Hindlimb muscle (tissue), 1 donor: ENCODE measurements around the gene FAM81A. TPM values are rescaled to one million over a fixed set of nuclear protein-coding genes. Genes with fewer than 3 reads are reported as not detected.

Experiments
- DNase-seq: peaks from one replicate; pipeline ENCODE4 v3.0.0-alpha.2; 2013
- polyA plus RNA-seq: library from polyadenylated mRNA; unstranded; fragments of 120-200 nt; gene quantifications from one replicate; pipeline ENCODE4 v1.2.1, GENCODE V29; 2013; ENCODE audit not compliant: insufficient read length

Gene FAM81A
- polyA plus RNA-seq, 1 donor, result 0.49 TPM

DNA sequence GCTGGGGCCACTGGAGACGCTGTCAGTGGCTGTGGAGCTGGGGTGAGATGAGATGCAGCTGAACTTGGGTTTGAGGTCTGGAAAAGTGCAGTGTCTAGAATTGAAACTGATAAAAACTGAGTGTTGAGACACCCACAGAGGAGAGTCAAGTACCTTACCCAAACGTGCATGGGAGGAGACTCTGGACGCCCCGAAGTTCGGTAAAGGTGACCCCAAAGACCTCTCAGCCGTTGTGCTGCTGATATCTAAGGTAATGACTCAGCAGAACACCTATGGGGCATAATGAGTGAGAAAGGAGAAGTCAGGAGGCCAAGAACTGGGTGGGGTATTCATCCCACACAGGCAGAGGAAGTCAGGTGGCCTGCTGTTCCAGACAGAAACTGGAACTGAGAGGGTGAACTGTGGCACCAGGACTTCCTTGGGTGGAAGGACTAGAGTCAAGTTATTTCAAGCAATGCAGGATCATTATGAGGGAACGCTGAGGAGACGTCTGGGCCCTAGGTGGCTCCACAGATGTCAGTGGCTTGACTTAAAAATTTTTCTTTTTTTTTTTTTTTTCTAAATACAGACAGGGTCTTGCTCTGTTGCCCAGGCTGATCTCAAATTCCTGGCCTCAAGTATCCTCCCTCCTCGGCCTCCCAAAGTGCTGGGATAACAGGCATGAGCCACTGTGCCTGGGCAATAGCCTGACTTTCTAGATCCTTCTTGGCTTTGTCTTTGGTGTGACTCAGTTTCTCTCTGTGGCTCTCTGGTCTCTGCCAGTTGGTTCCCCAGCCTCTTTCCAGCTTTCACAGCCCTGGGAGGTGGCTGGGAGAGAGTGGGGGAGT lies 105.9 kb downstream of the FAM81A start:
- DNase-seq, result no peak

DNA sequence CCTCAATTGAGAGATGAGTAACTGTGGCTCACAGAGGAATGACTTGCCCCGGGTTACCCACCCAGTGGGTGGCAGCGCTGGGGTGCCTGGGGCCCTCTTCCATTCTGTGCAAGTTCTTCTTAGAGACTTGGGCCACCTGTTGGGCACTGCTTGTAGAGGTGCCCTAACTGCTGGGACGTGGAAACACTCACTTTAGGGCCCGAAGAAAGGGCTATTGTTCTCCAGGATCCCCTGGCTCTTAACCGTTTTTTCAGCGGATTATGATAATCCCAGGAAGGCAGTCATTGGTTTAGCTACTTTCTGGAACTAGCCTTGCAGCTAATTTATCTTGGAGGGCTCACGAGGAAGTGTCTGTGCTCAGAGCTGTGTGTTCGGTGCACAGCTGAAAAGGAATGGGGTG lies 107.6 kb downstream of the FAM81A start:
- no peak for DNase-seq

DNA sequence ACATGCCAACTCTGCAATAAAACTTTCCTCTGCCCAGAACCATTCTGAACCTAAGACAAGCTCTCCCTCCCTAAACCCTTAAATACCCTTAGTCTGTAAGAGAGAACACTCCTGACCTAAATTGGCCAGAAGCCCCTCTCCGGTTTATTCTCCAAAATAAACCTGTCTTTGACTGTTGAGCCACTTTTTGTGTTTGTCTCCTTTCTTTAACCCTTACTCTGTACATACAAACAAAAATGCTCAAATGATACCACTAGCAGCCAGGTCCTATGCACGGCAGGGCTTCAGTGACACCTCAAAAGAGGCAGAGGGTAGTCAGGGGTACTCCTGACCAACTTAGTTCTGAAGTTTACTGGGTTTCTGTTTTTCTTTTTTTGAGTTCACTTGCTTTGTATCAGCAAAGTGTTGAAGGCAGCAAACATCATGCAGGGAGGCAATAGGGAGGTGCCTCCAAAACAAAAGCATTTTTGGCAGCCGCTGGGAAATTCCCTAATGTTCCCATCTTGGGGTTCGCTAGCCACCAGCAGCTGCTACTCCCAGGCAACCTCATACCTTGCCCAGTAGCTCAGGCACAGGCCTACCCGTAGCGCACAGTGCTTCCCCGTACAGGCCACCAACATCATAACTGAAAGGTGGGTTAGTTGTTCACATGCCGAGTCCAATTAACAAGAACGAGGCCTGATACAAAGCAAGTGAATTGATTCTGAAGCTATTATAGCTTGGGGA lies 110.7 kb downstream of the FAM81A start:
- no peak for DNase-seq

GRCh38 chr15:59549301-59550185 lies 111.6 kb downstream of the FAM81A start:
- DNase-seq, result no peak

- no peak for DNase-seq
Measured at GRCh38 chr15:59550530-59550929, 112.5 kb downstream of the FAM81A start.

- no peak for DNase-seq
Measured at GRCh38 chr15:59550956-59551355, 113.0 kb downstream of the FAM81A start.

DNA sequence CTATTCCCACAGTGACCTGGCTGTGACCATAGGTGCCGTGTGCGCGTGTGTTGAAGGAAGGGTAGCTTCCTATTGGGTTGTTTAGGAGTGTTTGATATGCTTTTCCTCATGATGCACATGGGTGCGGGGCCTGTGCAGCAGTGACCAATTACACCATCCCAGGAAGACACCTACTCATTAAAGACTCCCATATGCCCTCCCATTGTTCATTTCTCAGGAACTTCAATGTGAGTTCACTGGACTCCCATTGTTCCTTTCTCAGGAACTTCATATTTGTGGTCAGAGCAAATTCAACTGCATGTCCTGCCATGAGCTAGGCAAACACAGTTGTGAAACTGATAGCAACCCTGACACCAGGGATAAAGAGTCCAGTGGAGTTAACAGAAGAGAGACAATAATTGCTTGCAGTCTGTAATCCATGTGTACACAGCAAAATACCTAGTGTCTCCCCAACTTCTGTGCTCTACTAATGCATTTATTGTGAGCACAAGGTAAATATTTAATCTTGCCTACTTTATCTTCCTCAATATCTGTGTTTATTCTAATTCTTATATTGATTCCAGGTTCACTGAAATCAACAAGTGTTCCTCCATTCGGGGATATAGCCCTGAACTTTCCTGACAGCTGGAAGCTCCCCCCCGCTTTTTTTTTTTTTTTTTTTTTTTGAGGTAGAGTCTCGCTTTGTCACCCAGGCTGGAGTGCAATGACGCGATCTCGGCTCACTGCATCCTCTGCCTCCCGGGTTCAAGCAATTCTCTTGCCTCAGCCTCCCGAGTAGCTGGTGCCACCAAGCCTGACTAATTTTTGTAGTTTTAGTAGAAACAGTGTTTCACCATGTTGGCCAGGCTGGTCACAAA lies 116.1 kb downstream of the FAM81A start:
- DNase-seq, result no peak

DNA sequence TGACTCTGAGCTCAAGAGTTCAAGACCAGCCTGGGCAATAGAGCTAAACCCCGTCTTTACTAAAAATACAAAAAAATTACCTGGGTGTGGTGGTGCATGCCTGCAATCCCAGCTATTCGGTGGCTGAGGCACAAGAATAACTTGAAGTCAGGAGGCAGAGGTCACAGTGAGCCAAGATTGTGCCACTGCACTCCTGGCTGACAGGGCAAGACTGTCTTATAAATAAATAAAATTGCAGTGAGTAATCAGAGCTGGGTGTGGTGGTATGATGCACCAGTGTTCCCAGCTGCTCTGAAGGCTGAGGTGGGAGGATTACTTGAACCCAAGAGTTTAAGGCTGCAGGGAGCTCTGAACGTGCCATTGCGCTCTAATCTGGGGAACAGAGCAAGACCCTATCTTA lies 117.7 kb downstream of the FAM81A start:
- DNase-seq, result no peak

- no peak for DNase-seq
Measured at GRCh38 chr15:59556380-59556779, 118.4 kb downstream of the FAM81A start.

- DNase-seq, result no peak
Measured at GRCh38 chr15:59557581-59557980, 119.6 kb downstream of the FAM81A start.

DNA sequence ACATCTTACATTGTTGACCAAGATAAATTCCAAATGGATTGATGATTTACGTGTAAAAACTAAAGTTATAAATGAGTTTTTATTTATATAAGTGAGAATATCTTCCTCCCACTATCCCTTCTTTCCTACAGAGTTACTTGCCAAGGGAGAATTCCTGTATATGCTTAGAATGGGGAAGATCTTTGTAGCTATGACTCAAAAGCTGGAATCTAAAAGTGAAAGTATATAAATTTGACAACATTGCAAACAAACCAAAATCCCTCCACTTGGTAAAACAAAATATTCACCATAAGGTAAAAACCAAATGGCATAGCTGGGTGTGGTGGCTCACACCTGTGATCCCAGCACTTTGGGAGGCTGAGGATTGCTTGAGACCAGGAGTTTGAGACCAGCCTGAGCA lies 120.9 kb downstream of the FAM81A start:
- no peak for DNase-seq

GRCh38 chr15:59561547-59561946 lies 123.6 kb downstream of the FAM81A start:
- DNase-seq, result no peak

GRCh38 chr15:59562448-59563186 lies 124.6 kb downstream of the FAM81A start:
- no peak for DNase-seq

GRCh38 chr15:59565299-59565698 lies 127.3 kb downstream of the FAM81A start:
- DNase-seq, result no peak

- no peak for DNase-seq
Measured at GRCh38 chr15:59567324-59567723, 129.3 kb downstream of the FAM81A start.

DNA sequence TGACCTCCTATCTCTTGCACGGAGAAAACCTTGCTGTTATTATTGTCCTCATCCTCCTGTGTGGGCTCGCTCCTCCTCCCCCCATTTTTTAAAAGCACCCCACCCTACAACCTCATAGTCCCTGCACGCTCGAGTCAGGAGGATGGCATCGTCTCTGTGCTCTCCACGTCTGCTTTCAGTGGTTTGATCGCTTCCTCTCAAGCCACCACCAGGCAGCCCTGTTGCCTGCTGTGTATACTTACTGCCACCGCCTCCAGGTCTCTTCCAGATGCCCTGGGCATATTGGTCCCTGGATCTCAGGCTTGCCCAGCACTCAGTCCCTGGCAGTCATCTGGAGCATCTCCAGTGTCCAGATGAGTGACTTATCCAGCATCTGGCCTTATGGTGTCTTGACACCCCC lies 131.5 kb downstream of the FAM81A start:
- no peak for DNase-seq

- DNase-seq, result no peak
Measured at GRCh38 chr15:59570315-59570714, 132.3 kb downstream of the FAM81A start.

- DNase-seq, result no peak
Measured at GRCh38 chr15:59571606-59572005, 133.6 kb downstream of the FAM81A start.
